Gastrocnemius medialis (tissue), 4 donors: ENCODE results near the gene CEP72.

Source experiments
- POLR2A ChIP-seq, 2 donors: fragments of 450-650 bp; IDR thresholded peaks; one replicate each; pipeline ENCODE4 v1.6.1; 2017; ENCODE audit warnings: antibody characterized with exemption in 2 of 2, mild to moderate bottlenecking in 2 of 2, moderate library complexity in 2 of 2
- TF ChIP-seq, protein P1 (sequence below), 5 experiments: fragments of 450-650 bp in 3 of 5; fragments of 200-600 bp in 2 of 5; sonication (generic) in 2 of 5; IDR thresholded peaks in 4 of 5; conservative IDR thresholded peaks in 1 of 5; 1 replicate in 4 of 5; 2 replicates in 1 of 5; pipeline ENCODE4 v1.5.1; 2016 to 2019; ENCODE audit warnings: antibody characterized with exemption in 5 of 5, mild to moderate bottlenecking in 3 of 5, moderate library complexity in 3 of 5

DNA sequence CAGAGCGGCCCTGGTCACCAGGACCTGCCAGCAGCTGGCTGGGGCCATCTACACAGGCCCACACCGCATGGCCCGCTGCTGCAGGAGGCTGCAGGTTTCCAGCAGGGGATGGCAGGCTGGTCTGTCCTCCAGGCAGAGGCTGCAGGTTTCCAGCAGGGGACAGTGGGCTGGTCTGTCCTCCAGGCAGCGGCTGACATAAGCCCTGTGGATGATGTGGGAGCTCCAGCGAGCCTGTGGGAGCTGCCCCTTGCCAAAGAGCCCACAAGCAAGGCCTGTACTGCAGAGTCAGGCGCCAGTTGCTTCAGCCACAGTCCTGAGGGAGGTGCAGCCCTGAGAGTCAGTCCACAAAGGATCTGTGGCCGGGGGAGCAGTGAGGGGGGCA lies 62.5 kb downstream of the CEP72 start:
- TF ChIP-seq, protein P1, sequence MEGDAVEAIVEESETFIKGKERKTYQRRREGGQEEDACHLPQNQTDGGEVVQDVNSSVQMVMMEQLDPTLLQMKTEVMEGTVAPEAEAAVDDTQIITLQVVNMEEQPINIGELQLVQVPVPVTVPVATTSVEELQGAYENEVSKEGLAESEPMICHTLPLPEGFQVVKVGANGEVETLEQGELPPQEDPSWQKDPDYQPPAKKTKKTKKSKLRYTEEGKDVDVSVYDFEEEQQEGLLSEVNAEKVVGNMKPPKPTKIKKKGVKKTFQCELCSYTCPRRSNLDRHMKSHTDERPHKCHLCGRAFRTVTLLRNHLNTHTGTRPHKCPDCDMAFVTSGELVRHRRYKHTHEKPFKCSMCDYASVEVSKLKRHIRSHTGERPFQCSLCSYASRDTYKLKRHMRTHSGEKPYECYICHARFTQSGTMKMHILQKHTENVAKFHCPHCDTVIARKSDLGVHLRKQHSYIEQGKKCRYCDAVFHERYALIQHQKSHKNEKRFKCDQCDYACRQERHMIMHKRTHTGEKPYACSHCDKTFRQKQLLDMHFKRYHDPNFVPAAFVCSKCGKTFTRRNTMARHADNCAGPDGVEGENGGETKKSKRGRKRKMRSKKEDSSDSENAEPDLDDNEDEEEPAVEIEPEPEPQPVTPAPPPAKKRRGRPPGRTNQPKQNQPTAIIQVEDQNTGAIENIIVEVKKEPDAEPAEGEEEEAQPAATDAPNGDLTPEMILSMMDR (IDR thresholded peaks at IDR 0.05 in 4 of 5, conservative IDR thresholded peaks at IDR 0.05 in 1 of 5): no peak
- TF ChIP-seq POLR2A (IDR thresholded peaks at IDR 0.05): no peak
